Progenitor cell of endocrine pancreas (in vitro differentiated cells): ENCODE measurements around the gene F10. TPM values are rescaled to one million over a fixed set of nuclear protein-coding genes. Genes with fewer than 3 reads are reported as not detected.

Experiments used
- DNase-seq: peaks from one replicate; pipeline ENCODE4 v3.0.0; 2021; ENCODE audit warnings: low spot score; ENCODE audit not compliant: unreplicated experiment
- H3K27ac Mint-ChIP-seq: 2 replicates; pipeline ENCODE4 v1.8.0; 2021; ENCODE audit warnings: mild to moderate bottlenecking, moderate library complexity, mixed read lengths
- H3K27me3 Mint-ChIP-seq: 2 replicates; pipeline ENCODE4 v1.8.0; 2021; ENCODE audit warnings: mixed read lengths
- H3K36me3 Mint-ChIP-seq: 2 replicates; pipeline ENCODE4 v1.8.0; 2022; ENCODE audit warnings: mixed read lengths; ENCODE audit not compliant: insufficient read depth
- H3K4me1 Mint-ChIP-seq: 2 replicates; pipeline ENCODE4 v1.8.0; 2021; ENCODE audit warnings: low read depth, mixed read lengths
- H3K4me3 Mint-ChIP-seq: 2 replicates; pipeline ENCODE4 v1.8.0; 2021; ENCODE audit warnings: low read depth, mild to moderate bottlenecking, moderate library complexity, mixed read lengths
- H3K9me3 Mint-ChIP-seq: 2 replicates; pipeline ENCODE4 v1.8.0; 2021; ENCODE audit warnings: low read depth, mixed read lengths
- CTCF ChIP-seq: fragments of 200-600 bp; sonication (generic); IDR thresholded peaks from one replicate; pipeline ENCODE4 v1.5.0; 2021; ENCODE audit warnings: antibody characterized with exemption, mild to moderate bottlenecking; ENCODE audit not compliant: unreplicated experiment
- total RNA-seq: library from RNA; stranded (reverse); gene quantifications from 2 replicates; pipeline ENCODE4 v1.2.1, GENCODE V29; 2021

The F10 gene
- total RNA-seq, 1 donor from 2014 or later: 30.2 TPM

- H3K27ac Mint-ChIP-seq: no peak overlapping the region
- H3K4me1 Mint-ChIP-seq: no peaks in the 10 kb centered on the region
- peaks cover 9% of the 10 kb centered on the region for H3K36me3 Mint-ChIP-seq
- DNase-seq: no peak
- no peaks in the 10 kb centered on the region for H3K9me3 Mint-ChIP-seq
- no peaks in the 10 kb centered on the region for H3K27me3 Mint-ChIP-seq
- no peak for TF ChIP-seq CTCF
- no peak overlapping the region for H3K4me3 Mint-ChIP-seq
These were observed 35.3 kb upstream of the F10 start for GRCh38 chr13:113086991-113087922.

DNA sequence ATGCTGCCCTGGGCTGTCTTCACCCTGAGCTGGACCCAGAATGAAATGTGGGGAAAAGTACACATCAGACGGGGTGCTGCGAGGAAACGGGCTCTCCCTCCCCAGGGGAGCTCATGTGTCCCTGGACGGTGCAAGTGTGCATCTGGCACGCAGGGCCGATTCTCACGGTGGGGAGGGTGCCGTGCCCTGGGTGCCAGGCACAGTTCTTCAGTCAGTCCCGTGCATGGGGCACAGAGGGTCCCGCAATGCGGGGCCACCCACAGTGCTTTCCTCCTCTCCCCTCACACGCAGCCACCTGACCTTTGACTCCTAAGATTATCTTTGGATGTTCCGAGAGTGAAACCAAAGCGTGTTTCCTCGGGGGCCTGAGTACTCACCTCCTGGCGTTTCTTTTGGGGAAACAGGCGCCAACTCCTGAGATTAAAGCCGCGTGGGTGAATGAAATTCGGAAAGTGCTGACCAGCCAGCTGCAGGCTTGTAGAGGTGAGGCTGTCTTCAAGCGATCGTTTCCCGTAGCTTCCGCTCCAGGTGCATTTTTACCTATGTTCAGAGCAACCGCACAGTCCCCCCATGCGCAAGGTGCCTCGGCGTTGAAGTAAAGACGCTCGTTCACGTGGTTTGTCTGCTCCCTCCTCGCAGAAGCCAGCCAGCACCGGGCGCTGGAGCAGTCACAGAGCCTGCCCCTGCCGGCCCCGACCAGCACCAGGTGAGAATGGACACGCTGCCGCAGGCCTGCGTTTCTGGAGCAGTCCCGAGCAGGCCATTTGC, 34.5 kb upstream of the F10 start:
- H3K4me3 Mint-ChIP-seq: no peak overlapping the region
- no peak for DNase-seq
- TF ChIP-seq CTCF: no peak
- peaks cover 9% of the 10 kb centered on the region for H3K36me3 Mint-ChIP-seq
- no peak overlapping the region for H3K27ac Mint-ChIP-seq
- no peaks in the 10 kb centered on the region for H3K9me3 Mint-ChIP-seq
- no peaks in the 10 kb centered on the region for H3K27me3 Mint-ChIP-seq
- no peaks in the 10 kb centered on the region for H3K4me1 Mint-ChIP-seq

GRCh38 chr13:113088691-113089020, 33.9 kb upstream of the F10 start:
- H3K9me3 Mint-ChIP-seq: no peaks in the 10 kb centered on the region
- H3K27ac Mint-ChIP-seq: no peak overlapping the region
- TF ChIP-seq CTCF: no peak
- no peaks in the 10 kb centered on the region for H3K4me1 Mint-ChIP-seq
- H3K36me3 Mint-ChIP-seq: peaks cover 9% of the 10 kb centered on the region
- H3K27me3 Mint-ChIP-seq: no peaks in the 10 kb centered on the region
- DNase-seq: no peak
- no peak overlapping the region for H3K4me3 Mint-ChIP-seq

DNA sequence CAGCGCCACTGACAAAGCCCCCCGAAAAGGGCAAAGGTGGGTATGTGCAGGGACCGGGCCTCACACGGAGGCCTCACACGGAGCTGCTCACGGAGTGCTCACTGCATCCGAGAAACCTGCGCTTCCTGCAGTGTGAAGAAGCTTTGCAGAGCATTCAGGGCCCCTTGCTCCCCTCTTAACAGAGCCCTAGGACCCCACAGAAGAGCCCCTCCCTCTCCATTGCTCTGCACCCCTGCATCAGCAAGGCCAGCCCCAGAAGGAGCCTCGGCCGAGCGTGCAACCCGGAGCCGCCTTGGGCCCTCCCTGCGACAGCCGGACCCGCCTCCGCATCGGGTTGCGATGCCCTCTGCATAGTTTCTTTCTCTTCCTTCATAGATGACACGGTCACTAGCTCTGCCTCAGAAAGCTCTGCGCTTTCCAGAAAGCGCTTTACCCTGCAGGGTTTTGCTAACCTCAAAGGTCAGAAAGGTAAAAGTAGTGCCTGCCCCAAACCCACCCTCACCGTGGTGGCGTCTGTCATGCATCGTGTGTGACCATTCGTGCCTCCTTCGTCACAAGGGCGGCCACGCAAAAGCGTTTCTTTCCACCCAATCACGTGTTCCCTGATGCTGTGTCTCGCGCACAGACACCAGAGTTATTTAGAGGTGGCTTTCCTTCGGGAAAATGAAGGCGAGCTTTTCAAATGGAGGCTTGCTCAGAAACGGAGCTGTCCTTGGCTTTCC, 32.7 kb upstream of the F10 start:
- no peak for DNase-seq
- H3K9me3 Mint-ChIP-seq: no peaks in the 10 kb centered on the region
- no peaks in the 10 kb centered on the region for H3K4me1 Mint-ChIP-seq
- no peak overlapping the region for H3K4me3 Mint-ChIP-seq
- H3K27ac Mint-ChIP-seq: no peak overlapping the region
- peaks cover 9% of the 10 kb centered on the region for H3K36me3 Mint-ChIP-seq
- no peaks in the 10 kb centered on the region for H3K27me3 Mint-ChIP-seq
- TF ChIP-seq CTCF: no peak

DNA sequence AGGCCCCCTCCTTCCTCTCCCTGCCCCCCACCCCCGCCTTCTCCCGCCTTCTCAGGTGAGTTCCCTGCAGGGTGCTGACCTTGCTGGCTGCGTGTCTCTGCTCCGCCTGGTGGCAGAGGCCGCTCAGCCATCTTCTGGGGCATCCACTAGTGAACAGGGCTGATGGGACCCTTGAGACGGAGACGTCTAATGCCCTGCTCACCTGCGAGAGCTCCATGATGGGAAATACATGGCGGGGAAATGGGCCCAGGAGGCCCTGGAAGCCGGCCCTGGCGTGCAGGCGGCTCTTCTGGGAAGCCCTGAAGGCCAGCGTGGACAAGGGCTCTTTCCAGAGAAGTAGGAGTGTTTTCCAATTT, 32.2 kb upstream of the F10 start:
- H3K27ac Mint-ChIP-seq: no peak overlapping the region
- peaks cover 11% of the 10 kb centered on the region for H3K36me3 Mint-ChIP-seq
- H3K9me3 Mint-ChIP-seq: no peaks in the 10 kb centered on the region
- H3K4me1 Mint-ChIP-seq: no peaks in the 10 kb centered on the region
- H3K27me3 Mint-ChIP-seq: no peaks in the 10 kb centered on the region
- H3K4me3 Mint-ChIP-seq: no peak overlapping the region
- DNase-seq: no peak
- TF ChIP-seq CTCF: no peak
